ENCODE data around the gene LHX4. TPM values are rescaled to one million over a fixed set of nuclear protein-coding genes. Genes with fewer than 3 reads are reported as not detected.
"Not testable (repeated sequence)": the region's sequence is repeated elsewhere in the genome, so short reads cannot be mapped to it uniquely, and the experiment has no call there.

Gene LHX4
- total RNA-seq, 1 donor from 2014 or later = 0.36 TPM

DNA sequence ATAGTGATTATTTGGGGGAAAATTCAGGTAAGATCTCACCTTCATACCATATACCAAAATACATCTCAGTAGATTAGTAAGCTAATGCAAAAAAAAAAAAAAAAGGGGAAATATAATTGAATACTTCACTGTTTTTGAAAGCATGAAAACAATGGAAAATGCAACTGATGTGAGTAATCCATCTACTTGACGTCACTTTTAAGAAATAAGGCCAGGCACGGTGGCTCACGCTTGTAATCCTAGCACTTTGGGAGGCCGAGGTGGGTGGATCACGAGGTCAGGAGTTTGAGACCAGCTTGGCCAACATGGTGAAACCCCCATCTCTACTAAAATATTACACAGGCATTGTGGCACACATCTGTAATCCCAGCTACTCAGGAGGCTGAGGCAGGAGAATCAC lies 27.5 kb upstream of the LHX4 start:
- H3K79me2 ChIP-seq (ENCODE audit: insufficient read depth, low read length); H3K27me3 ChIP-seq (ENCODE audit: insufficient read depth, low read length); H3K27ac ChIP-seq (ENCODE audit: low read depth, low read length); H3K36me3 Mint-ChIP-seq (ENCODE audit: low read depth, unreplicated experiment); FAIRE-seq; H3K36me3 ChIP-seq (ENCODE audit: insufficient read depth, low read length); H3K4me1 ChIP-seq (ENCODE audit: insufficient read depth, low read length); H3K27me3 Mint-ChIP-seq (ENCODE audit: low read depth, unreplicated experiment); H3K4me3 Mint-ChIP-seq (ENCODE audit: unreplicated experiment); DNase-seq (ENCODE audit: low read depth); H3K9me3 Mint-ChIP-seq (ENCODE audit: unreplicated experiment); H4K20me1 ChIP-seq (ENCODE audit: insufficient read depth, low read length); H3K4me3 ChIP-seq (ENCODE audit: insufficient read depth, low read depth, low read length); H3K9me3 ChIP-seq (ENCODE audit: insufficient read depth, low read depth, low read length); H3K4me2 ChIP-seq (ENCODE audit: low read length); H3K27ac Mint-ChIP-seq (ENCODE audit: unreplicated experiment); H3K4me1 Mint-ChIP-seq (ENCODE audit: low read depth, unreplicated experiment); H3K9ac ChIP-seq (ENCODE audit: low read length); H2AFZ ChIP-seq (ENCODE audit: low read depth, low read length): not testable (repeated sequence)

GRCh38 chr1:180204231-180204630 lies 25.8 kb upstream of the LHX4 start:
- Histone ChIP-seq H3K79me2 (ENCODE audit: insufficient read depth, low read length) (no peaks in the 10 kb centered on the region), H3K4me2 (ENCODE audit: low read length) (no peak overlapping the region), H3K27me3 (ENCODE audit: insufficient read depth, low read length) (no peaks in the 10 kb centered on the region), H3K36me3 (ENCODE audit: insufficient read depth, low read length) (no peaks in the 10 kb centered on the region), H3K4me3 (ENCODE audit: insufficient read depth, low read depth, low read length) (no peak overlapping the region), H3K9ac (ENCODE audit: low read length) (no peak overlapping the region), H4K20me1 (ENCODE audit: insufficient read depth, low read length) (no peaks in the 10 kb centered on the region), H2AFZ (ENCODE audit: low read depth, low read length) (no peak overlapping the region), H3K4me1 (ENCODE audit: insufficient read depth, low read length) (no peaks in the 10 kb centered on the region), H3K27ac (ENCODE audit: low read depth, low read length) (no peak overlapping the region), H3K9me3 (ENCODE audit: insufficient read depth, low read depth, low read length) (no peaks in the 10 kb centered on the region)
- DNase-seq (ENCODE audit: low read depth) = no peak
- H3K27me3 Mint-ChIP-seq (ENCODE audit: low read depth, unreplicated experiment) = peaks cover 21% of the 10 kb centered on the region
- no peaks in the 10 kb centered on the region for H3K4me1 Mint-ChIP-seq (ENCODE audit: low read depth, unreplicated experiment)
- no peaks in the 10 kb centered on the region for H3K9me3 Mint-ChIP-seq (ENCODE audit: unreplicated experiment)
- no peaks in the 10 kb centered on the region for H3K36me3 Mint-ChIP-seq (ENCODE audit: low read depth, unreplicated experiment)
- no peak for FAIRE-seq
- TF ChIP-seq, protein P1, sequence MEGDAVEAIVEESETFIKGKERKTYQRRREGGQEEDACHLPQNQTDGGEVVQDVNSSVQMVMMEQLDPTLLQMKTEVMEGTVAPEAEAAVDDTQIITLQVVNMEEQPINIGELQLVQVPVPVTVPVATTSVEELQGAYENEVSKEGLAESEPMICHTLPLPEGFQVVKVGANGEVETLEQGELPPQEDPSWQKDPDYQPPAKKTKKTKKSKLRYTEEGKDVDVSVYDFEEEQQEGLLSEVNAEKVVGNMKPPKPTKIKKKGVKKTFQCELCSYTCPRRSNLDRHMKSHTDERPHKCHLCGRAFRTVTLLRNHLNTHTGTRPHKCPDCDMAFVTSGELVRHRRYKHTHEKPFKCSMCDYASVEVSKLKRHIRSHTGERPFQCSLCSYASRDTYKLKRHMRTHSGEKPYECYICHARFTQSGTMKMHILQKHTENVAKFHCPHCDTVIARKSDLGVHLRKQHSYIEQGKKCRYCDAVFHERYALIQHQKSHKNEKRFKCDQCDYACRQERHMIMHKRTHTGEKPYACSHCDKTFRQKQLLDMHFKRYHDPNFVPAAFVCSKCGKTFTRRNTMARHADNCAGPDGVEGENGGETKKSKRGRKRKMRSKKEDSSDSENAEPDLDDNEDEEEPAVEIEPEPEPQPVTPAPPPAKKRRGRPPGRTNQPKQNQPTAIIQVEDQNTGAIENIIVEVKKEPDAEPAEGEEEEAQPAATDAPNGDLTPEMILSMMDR (IDR thresholded peaks at IDR 0.05; ENCODE audit: insufficient read depth, low read depth, low read length) = no peak
- no peak for TF ChIP-seq EZH2 (IDR thresholded peaks at IDR 0.05; ENCODE audit: insufficient read depth, low read length)
- no peak overlapping the region for H3K4me3 Mint-ChIP-seq (ENCODE audit: unreplicated experiment)
- no peak overlapping the region for H3K27ac Mint-ChIP-seq (ENCODE audit: unreplicated experiment)

GRCh38 chr1:180206581-180206980 lies 23.5 kb upstream of the LHX4 start:
- H3K27me3 Mint-ChIP-seq (ENCODE audit: low read depth, unreplicated experiment) = peaks cover 23% of the 10 kb centered on the region
- Histone ChIP-seq H3K4me3 (ENCODE audit: insufficient read depth, low read depth, low read length) (no peak overlapping the region), H3K9me3 (ENCODE audit: insufficient read depth, low read depth, low read length) (no peaks in the 10 kb centered on the region), H3K4me2 (ENCODE audit: low read length) (no peak overlapping the region), H3K27me3 (ENCODE audit: insufficient read depth, low read length) (no peaks in the 10 kb centered on the region), H4K20me1 (ENCODE audit: insufficient read depth, low read length) (no peaks in the 10 kb centered on the region), H3K9ac (ENCODE audit: low read length) (no peak overlapping the region), H2AFZ (ENCODE audit: low read depth, low read length) (no peak overlapping the region), H3K27ac (ENCODE audit: low read depth, low read length) (no peak overlapping the region), H3K4me1 (ENCODE audit: insufficient read depth, low read length) (no peaks in the 10 kb centered on the region), H3K36me3 (ENCODE audit: insufficient read depth, low read length) (no peaks in the 10 kb centered on the region), H3K79me2 (ENCODE audit: insufficient read depth, low read length) (no peaks in the 10 kb centered on the region)
- H3K9me3 Mint-ChIP-seq (ENCODE audit: unreplicated experiment) = no peaks in the 10 kb centered on the region
- no peak overlapping the region for H3K4me3 Mint-ChIP-seq (ENCODE audit: unreplicated experiment)
- TF ChIP-seq, protein P1 (IDR thresholded peaks at IDR 0.05; ENCODE audit: insufficient read depth, low read depth, low read length) = no peak
- no peak for TF ChIP-seq EZH2 (IDR thresholded peaks at IDR 0.05; ENCODE audit: insufficient read depth, low read length)
- H3K27ac Mint-ChIP-seq (ENCODE audit: unreplicated experiment) = no peak overlapping the region
- no peak for DNase-seq (ENCODE audit: low read depth)
- no peaks in the 10 kb centered on the region for H3K36me3 Mint-ChIP-seq (ENCODE audit: low read depth, unreplicated experiment)
- H3K4me1 Mint-ChIP-seq (ENCODE audit: low read depth, unreplicated experiment) = no peaks in the 10 kb centered on the region
- no peak for FAIRE-seq

Data from astrocyte (in vitro differentiated cells and primary cell).